Hippocampal formation (tissue), 2 donors: ENCODE measurements around the gene SRPRA.

Source experiments
- DNase-seq, 2 donors: peaks; one replicate each; lab custom pipeline; 2025; lab: John Stamatoyannopoulos, UW

The SRPRA gene

GRCh38 chr11:126231725-126232459 lies 36.8 kb downstream of the SRPRA start:
- DNase-seq: peak in 1 of 2 donors; percentile 9

- DNase-seq: no peak
These were observed 38.7 kb downstream of the SRPRA start for GRCh38 chr11:126229858-126230540.

GRCh38 chr11:126226334-126227084 lies 42.2 kb downstream of the SRPRA start:
- DNase-seq: no peak

- DNase-seq: no peak
These were observed 43.4 kb downstream of the SRPRA start for GRCh38 chr11:126225295-126225665.

- DNase-seq: peak in 1 of 2 donors; percentile 6
These were observed 43.9 kb downstream of the SRPRA start for GRCh38 chr11:126224647-126225294.

- DNase-seq: no peak
These were observed 49.1 kb downstream of the SRPRA start for GRCh38 chr11:126219547-126219946.

- DNase-seq: no peak
These were observed 51.2 kb downstream of the SRPRA start for GRCh38 chr11:126217491-126217890.

GRCh38 chr11:126216526-126217305 lies 52.0 kb downstream of the SRPRA start:
- DNase-seq: no peak

- DNase-seq: no peak
These were observed 53.9 kb downstream of the SRPRA start for GRCh38 chr11:126214841-126215240.

GRCh38 chr11:126214441-126214840 lies 54.3 kb downstream of the SRPRA start:
- DNase-seq: no peak
